Fibroblast of lung (primary cell): Measurements from ENCODE around the gene RARG.
A peak's percentile ranks its signal among the peaks of the same experiment; 100 is the strongest.

Source experiments
- CTCF ChIP-seq, 2 donors: IDR thresholded peaks in 1 of 2; conservative IDR thresholded peaks in 1 of 2; 1 replicate in 1 of 2; 2 replicates in 1 of 2; pipeline ENCODE4 v1.5.1; 2011 to 2012; ENCODE audit warnings: low read length in 2 of 2, control low read depth in 1 of 2, inconsistent platforms in 1 of 2, low read depth in 1 of 2, mild to moderate bottlenecking in 1 of 2
- EZH2 ChIP-seq: IDR thresholded peaks from 2 replicates; pipeline ENCODE4 v1.5.1; 2012; ENCODE audit warnings: low read length, control low read depth, mild to moderate bottlenecking; ENCODE audit errors: missing control alignments

GRCh38 chr12:53190108-53190729 lies 41.8 kb downstream of the RARG start:
- TF ChIP-seq CTCF (conservative IDR thresholded peaks at IDR 0.05 in 1 of 2, IDR thresholded peaks at IDR 0.05 in 1 of 2; ENCODE audit: low read depth in 1 of 2, low read length in 2 of 2) = peak; percentile 69 to 81
- TF ChIP-seq EZH2 = no peak
